Skin epidermis (tissue), 12 donors: ENCODE measurements around the gene TUBGCP3.

Experiments used
- H3K27ac ChIP-seq, 21 experiments: fragments of 200-600 bp; sonication (generic) in 11 of 21; one replicate each; pipeline ENCODE4 v1.5.0; 2020; ENCODE audit warnings: mild to moderate bottlenecking in 3 of 21, inconsistent platforms in 2 of 21, moderate library complexity in 2 of 21
- H3K4me3 ChIP-seq, 7 experiments: fragments of 200-600 bp; sonication (generic) in 2 of 7; one replicate each; pipeline ENCODE4 v1.5.0; 2020; ENCODE audit warnings: inconsistent platforms in 2 of 7, mild to moderate bottlenecking in 2 of 7, moderate library complexity in 1 of 7

The TUBGCP3 gene

GRCh38 chr13:112457081-112457480, 130.9 kb downstream of the TUBGCP3 start:
- Histone ChIP-seq H3K4me3 (no peak overlapping the region), H3K27ac (no peak overlapping the region)

- Histone ChIP-seq H3K27ac (no peak overlapping the region), H3K4me3 (no peak overlapping the region)
Measured at GRCh38 chr13:112456138-112457056, 131.6 kb downstream of the TUBGCP3 start.

GRCh38 chr13:112455476-112456059, 132.4 kb downstream of the TUBGCP3 start:
- H3K4me3 ChIP-seq: no peak overlapping the region
- H3K27ac ChIP-seq: no peak overlapping the region

GRCh38 chr13:112454648-112455334, 133.2 kb downstream of the TUBGCP3 start:
- H3K27ac ChIP-seq: no peak overlapping the region
- no peak overlapping the region for H3K4me3 ChIP-seq

GRCh38 chr13:112453874-112454647, 133.9 kb downstream of the TUBGCP3 start:
- Histone ChIP-seq H3K4me3 (no peak overlapping the region), H3K27ac (no peak overlapping the region)

GRCh38 chr13:112453207-112453829, 134.6 kb downstream of the TUBGCP3 start:
- Histone ChIP-seq H3K4me3 (no peak overlapping the region), H3K27ac (no peak overlapping the region)

- Histone ChIP-seq H3K27ac (no peak overlapping the region), H3K4me3 (no peak overlapping the region)
Measured at GRCh38 chr13:112452380-112453206, 135.4 kb downstream of the TUBGCP3 start.

GRCh38 chr13:112451512-112452379, 136.2 kb downstream of the TUBGCP3 start:
- Histone ChIP-seq H3K4me3 (no peak overlapping the region), H3K27ac (no peak overlapping the region)

GRCh38 chr13:112450904-112451240, 137.1 kb downstream of the TUBGCP3 start:
- H3K4me3 ChIP-seq: no peak overlapping the region
- H3K27ac ChIP-seq: no peak overlapping the region

- H3K27ac ChIP-seq: no peak overlapping the region
- no peak overlapping the region for H3K4me3 ChIP-seq
Measured at GRCh38 chr13:112450118-112450903, 137.6 kb downstream of the TUBGCP3 start.

GRCh38 chr13:112449545-112449930, 138.4 kb downstream of the TUBGCP3 start:
- Histone ChIP-seq H3K27ac (no peak overlapping the region), H3K4me3 (no peak overlapping the region)

GRCh38 chr13:112448621-112449544, 139.1 kb downstream of the TUBGCP3 start:
- H3K27ac ChIP-seq: no peak overlapping the region
- no peak overlapping the region for H3K4me3 ChIP-seq

- Histone ChIP-seq H3K27ac (no peak overlapping the region), H3K4me3 (no peak overlapping the region)
Measured at GRCh38 chr13:112447761-112448603, 140.0 kb downstream of the TUBGCP3 start.

GRCh38 chr13:112447306-112447705, 140.6 kb downstream of the TUBGCP3 start:
- no peak overlapping the region for H3K4me3 ChIP-seq
- H3K27ac ChIP-seq: no peak overlapping the region

GRCh38 chr13:112446867-112447266, 141.1 kb downstream of the TUBGCP3 start:
- no peak overlapping the region for H3K27ac ChIP-seq

More at GRCh38 chr13:112446867-112447266, 141.1 kb downstream of the TUBGCP3 start:
- no peak overlapping the region for H3K4me3 ChIP-seq
